Smooth muscle cell (in vitro differentiated cells): ENCODE measurements around the gene FHOD3. TPM values are rescaled to one million over a fixed set of nuclear protein-coding genes. Genes with fewer than 3 reads are reported as not detected.

Source experiments
- DNase-seq: peaks from one replicate; lab custom pipeline; 2025; ENCODE audit not compliant: unreplicated experiment; lab: John Stamatoyannopoulos, UW
- H2AFZ ChIP-seq: fragments of 200-600 bp; sonication (generic); 2 replicates; pipeline ENCODE4 v1.6.0; 2016; ENCODE audit warnings: antibody characterized with exemption, low read depth, mild to moderate bottlenecking
- H3F3A ChIP-seq: fragments of 200-600 bp; sonication (generic); 2 replicates; pipeline ENCODE4 v1.6.0; 2017; ENCODE audit warnings: antibody characterized with exemption, low read depth
- H3K27ac ChIP-seq: fragments of 200-600 bp; sonication (generic); 2 replicates; pipeline ENCODE4 v1.5.1; 2016; ENCODE audit warnings: low read depth, mild to moderate bottlenecking
- H3K27me3 ChIP-seq: fragments of 200-600 bp; sonication (generic); 2 replicates; pipeline ENCODE4 v1.6.1; 2016; ENCODE audit warnings: low read depth, mild to moderate bottlenecking
- H3K36me3 ChIP-seq: fragments of 200-600 bp; sonication (generic); 2 replicates; pipeline ENCODE4 v1.5.1; 2016; ENCODE audit warnings: low read depth
- H3K4me1 ChIP-seq: fragments of 200-600 bp; sonication (generic); 2 replicates; pipeline ENCODE4 v1.5.1; 2016; ENCODE audit warnings: low read depth
- H3K4me2 ChIP-seq: fragments of 200-600 bp; sonication (generic); 2 replicates; pipeline ENCODE4 v1.6.0; 2016; ENCODE audit warnings: mild to moderate bottlenecking
- H3K4me3 ChIP-seq: fragments of 200-600 bp; sonication (generic); 2 replicates; pipeline ENCODE4 v1.5.1; 2016; ENCODE audit warnings: mild to moderate bottlenecking
- H3K79me2 ChIP-seq: fragments of 200-600 bp; sonication (generic); 2 replicates; pipeline ENCODE4 v1.6.0; 2016; ENCODE audit warnings: low read depth, mild to moderate bottlenecking
- H3K9ac ChIP-seq: fragments of 200-600 bp; sonication (generic); 2 replicates; pipeline ENCODE4 v1.6.0; 2016; ENCODE audit warnings: low read depth
- H3K9me3 ChIP-seq: fragments of 200-600 bp; sonication (generic); replicated peaks from 2 replicates; pipeline ENCODE4 v1.5.1; 2016; ENCODE audit warnings: low read depth
- H4K20me1 ChIP-seq: fragments of 200-600 bp; sonication (generic); 2 replicates; pipeline ENCODE4 v1.6.0; 2016; ENCODE audit warnings: low read depth
- CTCF ChIP-seq: fragments of 200-600 bp; sonication (generic); IDR thresholded peaks from 2 replicates; pipeline ENCODE4 v1.5.1; 2017; ENCODE audit warnings: borderline replicate concordance, mild to moderate bottlenecking, antibody characterized with exemption; ENCODE audit not compliant: insufficient read depth, poor library complexity, severe bottlenecking
- WGBS: methylation state at CpG from one replicate; pipeline ENCODE4 v1.1.7; 2016; ENCODE audit warnings: low lambda C conversion rate; 5-methylcytosine and 5-hydroxymethylcytosine counted together
- polyA plus RNA-seq: library from polyadenylated mRNA; unstranded; fragments of >200 nt; fragmentation: Nextera tagmentation; extraction: Ambion mirVana; gene quantifications from 2 replicates; pipeline ENCODE4 v1.2.1, GENCODE V29; 2016
- total RNA-seq: library from RNA; depleted of rRNA; stranded (reverse); fragments of >200 nt; gene quantifications from 2 replicates; pipeline ENCODE4 v1.2.3, GENCODE V29; 2014

Gene FHOD3
- total and polyA plus RNA-seq, 2 experiments from 2014 or later = 6.3 to 19.4 TPM

- H3K36me3 ChIP-seq = no peaks in the 10 kb centered on the region
- H3F3A ChIP-seq = no peaks in the 10 kb centered on the region
- DNase-seq = no peak
- H3K4me2 ChIP-seq = no peak overlapping the region
- H4K20me1 ChIP-seq = no peaks in the 10 kb centered on the region
- H3K27ac ChIP-seq = no peak overlapping the region
- H3K4me1 ChIP-seq = no peaks in the 10 kb centered on the region
- H3K9ac ChIP-seq = no peak overlapping the region
- no peak overlapping the region for H3K4me3 ChIP-seq
- no peak for TF ChIP-seq CTCF
- H2AFZ ChIP-seq = no peak overlapping the region
- H3K79me2 ChIP-seq = no peaks in the 10 kb centered on the region
- 91% methylated on average over 4 of the region's 4 CpGs for WGBS
- no peaks in the 10 kb centered on the region for H3K27me3 ChIP-seq
- no peaks in the 10 kb centered on the region for H3K9me3 ChIP-seq
These were observed 300.1 kb downstream of the FHOD3 start for GRCh38 chr18:36597636-36598035.

- Histone ChIP-seq H3K9ac (no peak overlapping the region), H4K20me1 (no peaks in the 10 kb centered on the region), H3K9me3 (no peaks in the 10 kb centered on the region), H3K36me3 (no peaks in the 10 kb centered on the region), H2AFZ (no peak overlapping the region), H3F3A (no peaks in the 10 kb centered on the region), H3K79me2 (no peaks in the 10 kb centered on the region), H3K27me3 (no peaks in the 10 kb centered on the region), H3K4me1 (no peaks in the 10 kb centered on the region), H3K27ac (no peak overlapping the region), H3K4me2 (no peak overlapping the region), H3K4me3 (no peak overlapping the region)
- 97% methylated on average over 3 of the region's 3 CpGs for WGBS
- TF ChIP-seq CTCF = no peak
- DNase-seq = no peak
These were observed 303.0 kb downstream of the FHOD3 start for GRCh38 chr18:36600548-36600947.

- Histone ChIP-seq H3K9me3 (no peaks in the 10 kb centered on the region), H4K20me1 (no peaks in the 10 kb centered on the region), H3K9ac (no peak overlapping the region), H3K27me3 (no peaks in the 10 kb centered on the region), H3K27ac (no peak overlapping the region), H2AFZ (no peak overlapping the region), H3K4me2 (no peak overlapping the region), H3K79me2 (no peaks in the 10 kb centered on the region), H3F3A (no peaks in the 10 kb centered on the region), H3K4me1 (no peaks in the 10 kb centered on the region), H3K4me3 (no peak overlapping the region), H3K36me3 (no peaks in the 10 kb centered on the region)
- TF ChIP-seq CTCF = no peak
- no peak for DNase-seq
- WGBS = 86% methylated on average over 1 of the region's 1 CpG
These were observed 303.8 kb downstream of the FHOD3 start for GRCh38 chr18:36601316-36601715.

- H3K9ac ChIP-seq = no peak overlapping the region
- H3K4me3 ChIP-seq = no peak overlapping the region
- no peaks in the 10 kb centered on the region for H4K20me1 ChIP-seq
- H3K36me3 ChIP-seq = no peaks in the 10 kb centered on the region
- WGBS = 95% methylated on average over 2 of the region's 2 CpGs
- no peaks in the 10 kb centered on the region for H3K9me3 ChIP-seq
- no peaks in the 10 kb centered on the region for H3K4me1 ChIP-seq
- no peak overlapping the region for H3K4me2 ChIP-seq
- no peak overlapping the region for H3K27ac ChIP-seq
- H3K27me3 ChIP-seq = no peaks in the 10 kb centered on the region
- TF ChIP-seq CTCF = no peak
- no peaks in the 10 kb centered on the region for H3K79me2 ChIP-seq
- no peak overlapping the region for H2AFZ ChIP-seq
- H3F3A ChIP-seq = no peaks in the 10 kb centered on the region
- DNase-seq = no peak
These were observed 304.6 kb downstream of the FHOD3 start for GRCh38 chr18:36602071-36602470.
